ENCODE measurements around the gene ABHD2.

The ABHD2 gene

DNA sequence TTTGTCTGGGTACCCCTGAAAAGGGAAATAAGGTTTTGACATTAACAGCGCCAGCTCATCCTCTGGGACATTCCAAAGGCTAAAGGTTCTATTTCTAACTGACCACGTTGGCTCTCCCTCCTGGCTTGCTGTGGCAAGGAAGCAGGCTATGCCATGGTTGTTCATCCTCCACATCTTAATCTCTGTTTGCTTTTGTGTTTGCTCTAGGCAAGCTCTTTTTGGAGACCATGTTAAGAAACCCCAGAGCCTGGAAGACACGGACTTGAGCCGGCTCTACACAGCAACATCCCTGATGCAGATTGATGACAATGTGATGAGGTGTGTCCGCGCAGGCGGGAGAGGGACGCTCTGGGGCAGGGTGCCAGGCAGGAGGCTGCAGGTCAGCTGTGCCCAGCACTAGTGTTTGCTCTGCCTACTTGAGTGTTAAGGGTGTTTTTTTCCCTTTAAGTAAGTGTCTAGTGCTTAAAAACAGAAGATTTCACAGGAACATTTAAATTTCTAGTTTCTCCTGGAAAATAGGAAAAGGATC is 99.8 kb downstream of the ABHD2 start:
- TF ChIP-seq SIN3A (IDR thresholded peaks at IDR 0.05; ENCODE audit: borderline replicate concordance, insufficient read depth, low read length): no peak
- TF ChIP-seq TAF1 (IDR thresholded peaks at IDR 0.05; ENCODE audit: borderline replicate concordance, insufficient read depth, low read length): no peak
- TF ChIP-seq FOXP2 (optimal IDR thresholded peaks at IDR 0.05; ENCODE audit: borderline replicate concordance, extremely low read depth, extremely low read length, insufficient read depth): no peak
- TF ChIP-seq POLR2AphosphoS5 (IDR thresholded peaks at IDR 0.05; ENCODE audit: low read depth, low read length): no peak
- TF ChIP-seq, protein P1, sequence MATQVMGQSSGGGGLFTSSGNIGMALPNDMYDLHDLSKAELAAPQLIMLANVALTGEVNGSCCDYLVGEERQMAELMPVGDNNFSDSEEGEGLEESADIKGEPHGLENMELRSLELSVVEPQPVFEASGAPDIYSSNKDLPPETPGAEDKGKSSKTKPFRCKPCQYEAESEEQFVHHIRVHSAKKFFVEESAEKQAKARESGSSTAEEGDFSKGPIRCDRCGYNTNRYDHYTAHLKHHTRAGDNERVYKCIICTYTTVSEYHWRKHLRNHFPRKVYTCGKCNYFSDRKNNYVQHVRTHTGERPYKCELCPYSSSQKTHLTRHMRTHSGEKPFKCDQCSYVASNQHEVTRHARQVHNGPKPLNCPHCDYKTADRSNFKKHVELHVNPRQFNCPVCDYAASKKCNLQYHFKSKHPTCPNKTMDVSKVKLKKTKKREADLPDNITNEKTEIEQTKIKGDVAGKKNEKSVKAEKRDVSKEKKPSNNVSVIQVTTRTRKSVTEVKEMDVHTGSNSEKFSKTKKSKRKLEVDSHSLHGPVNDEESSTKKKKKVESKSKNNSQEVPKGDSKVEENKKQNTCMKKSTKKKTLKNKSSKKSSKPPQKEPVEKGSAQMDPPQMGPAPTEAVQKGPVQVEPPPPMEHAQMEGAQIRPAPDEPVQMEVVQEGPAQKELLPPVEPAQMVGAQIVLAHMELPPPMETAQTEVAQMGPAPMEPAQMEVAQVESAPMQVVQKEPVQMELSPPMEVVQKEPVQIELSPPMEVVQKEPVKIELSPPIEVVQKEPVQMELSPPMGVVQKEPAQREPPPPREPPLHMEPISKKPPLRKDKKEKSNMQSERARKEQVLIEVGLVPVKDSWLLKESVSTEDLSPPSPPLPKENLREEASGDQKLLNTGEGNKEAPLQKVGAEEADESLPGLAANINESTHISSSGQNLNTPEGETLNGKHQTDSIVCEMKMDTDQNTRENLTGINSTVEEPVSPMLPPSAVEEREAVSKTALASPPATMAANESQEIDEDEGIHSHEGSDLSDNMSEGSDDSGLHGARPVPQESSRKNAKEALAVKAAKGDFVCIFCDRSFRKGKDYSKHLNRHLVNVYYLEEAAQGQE (IDR thresholded peaks at IDR 0.05; ENCODE audit: insufficient read depth in 1 of 2, low read depth in 2 of 2, low read length in 2 of 2): no peak

DNA sequence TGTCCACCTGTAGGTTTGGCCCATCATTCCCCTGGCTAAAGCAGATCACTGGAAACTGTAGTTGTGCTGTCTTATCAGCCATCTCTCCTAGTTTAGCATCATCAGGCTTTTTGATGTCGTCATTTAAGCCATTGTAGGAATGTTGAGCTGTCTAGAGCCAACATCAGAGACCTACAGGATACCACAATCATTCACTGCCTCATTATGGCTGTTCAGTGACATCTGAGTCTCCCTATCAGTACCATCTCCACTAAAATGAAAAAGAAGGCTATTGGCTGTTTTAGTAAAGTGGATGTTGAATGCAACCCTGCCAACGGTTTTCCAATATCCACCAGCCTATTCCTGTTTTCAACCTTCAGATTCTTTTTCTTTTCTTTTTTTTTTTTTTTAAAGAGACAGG is 103.9 kb downstream of the ABHD2 start:
- TF ChIP-seq SIN3A (IDR thresholded peaks at IDR 0.05; ENCODE audit: borderline replicate concordance, insufficient read depth, low read length) (no peak), FOXP2 (optimal IDR thresholded peaks at IDR 0.05; ENCODE audit: borderline replicate concordance, extremely low read depth, extremely low read length, insufficient read depth) (no peak), POLR2AphosphoS5 (IDR thresholded peaks at IDR 0.05; ENCODE audit: low read depth, low read length) (no peak), TAF1 (IDR thresholded peaks at IDR 0.05; ENCODE audit: borderline replicate concordance, insufficient read depth, low read length) (no peak)
- TF ChIP-seq, protein P1 (IDR thresholded peaks at IDR 0.05; ENCODE audit: insufficient read depth in 1 of 2, low read depth in 2 of 2, low read length in 2 of 2): no peak

DNA sequence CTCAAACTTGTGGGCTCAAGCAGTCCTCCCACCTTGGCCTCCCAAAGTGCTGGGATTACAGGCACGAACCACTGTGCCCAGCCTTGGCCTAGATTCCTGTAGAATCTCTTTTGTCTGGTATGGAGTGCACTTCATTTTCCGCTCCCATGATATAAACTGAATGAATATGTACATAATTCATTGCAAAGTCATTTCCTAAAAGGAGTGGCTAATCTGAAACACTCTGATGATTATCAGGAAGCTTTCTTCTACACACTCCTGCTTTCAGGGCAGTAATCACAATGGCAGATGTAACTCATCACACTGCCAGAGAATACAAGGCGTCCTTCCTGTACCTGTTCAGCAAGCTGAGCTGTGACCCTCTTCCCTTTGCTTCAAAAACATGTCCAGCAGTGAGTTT is 104.5 kb downstream of the ABHD2 start:
- TF ChIP-seq FOXP2 (optimal IDR thresholded peaks at IDR 0.05; ENCODE audit: borderline replicate concordance, extremely low read depth, extremely low read length, insufficient read depth) (no peak), SIN3A (IDR thresholded peaks at IDR 0.05; ENCODE audit: borderline replicate concordance, insufficient read depth, low read length) (no peak), TAF1 (IDR thresholded peaks at IDR 0.05; ENCODE audit: borderline replicate concordance, insufficient read depth, low read length) (no peak), POLR2AphosphoS5 (IDR thresholded peaks at IDR 0.05; ENCODE audit: low read depth, low read length) (no peak)
- TF ChIP-seq, protein P1 (IDR thresholded peaks at IDR 0.05; ENCODE audit: insufficient read depth in 1 of 2, low read depth in 2 of 2, low read length in 2 of 2): no peak

DNA sequence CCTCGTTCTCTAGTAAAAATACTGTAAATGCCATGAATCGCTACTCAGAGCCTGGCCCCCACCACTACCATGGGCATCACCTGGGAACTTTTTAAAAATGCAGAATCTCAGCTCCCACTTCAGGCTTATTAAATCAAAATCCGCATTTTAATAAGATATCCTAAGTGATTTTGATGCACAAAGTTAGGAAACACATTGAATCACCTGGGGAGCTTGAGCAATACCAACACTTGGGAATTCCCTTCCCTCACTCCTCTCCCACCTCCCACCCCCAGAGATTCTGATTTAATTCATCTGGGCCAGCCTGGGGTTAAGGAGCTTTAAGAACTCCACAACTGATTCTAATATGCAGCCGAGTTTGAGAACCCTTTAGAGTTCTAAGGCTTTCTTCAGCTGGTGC is 106.4 kb downstream of the ABHD2 start:
- no peak for TF ChIP-seq TAF1 (IDR thresholded peaks at IDR 0.05; ENCODE audit: borderline replicate concordance, insufficient read depth, low read length)
- no peak for TF ChIP-seq SIN3A (IDR thresholded peaks at IDR 0.05; ENCODE audit: borderline replicate concordance, insufficient read depth, low read length)
- TF ChIP-seq POLR2AphosphoS5 (IDR thresholded peaks at IDR 0.05; ENCODE audit: low read depth, low read length): no peak
- TF ChIP-seq, protein P1 (IDR thresholded peaks at IDR 0.05; ENCODE audit: insufficient read depth in 1 of 2, low read depth in 2 of 2, low read length in 2 of 2): no peak
- no peak for TF ChIP-seq FOXP2 (optimal IDR thresholded peaks at IDR 0.05; ENCODE audit: borderline replicate concordance, extremely low read depth, extremely low read length, insufficient read depth)

DNA sequence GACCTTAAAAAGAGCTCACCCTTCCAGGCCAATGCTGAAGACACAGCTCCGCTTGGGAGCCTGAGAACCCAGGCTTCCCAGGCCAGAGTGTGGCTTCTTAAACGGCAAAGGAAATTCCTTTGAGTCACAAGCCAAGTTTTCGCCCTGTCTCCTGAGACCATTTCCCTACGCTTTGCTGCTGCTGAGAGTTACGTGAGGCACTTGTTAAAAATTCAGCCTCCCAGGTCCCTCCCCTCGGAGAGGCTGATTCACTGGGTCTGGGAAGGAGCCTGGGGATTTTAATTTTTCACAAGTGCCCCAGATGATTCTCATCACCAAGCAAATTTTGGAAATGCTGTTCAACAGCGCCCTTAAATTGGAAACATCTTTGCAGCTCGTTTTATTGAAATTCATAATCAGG is 107.6 kb downstream of the ABHD2 start:
- TF ChIP-seq TAF1 (IDR thresholded peaks at IDR 0.05; ENCODE audit: borderline replicate concordance, insufficient read depth, low read length) (no peak), FOXP2 (optimal IDR thresholded peaks at IDR 0.05; ENCODE audit: borderline replicate concordance, extremely low read depth, extremely low read length, insufficient read depth) (no peak), SIN3A (IDR thresholded peaks at IDR 0.05; ENCODE audit: borderline replicate concordance, insufficient read depth, low read length) (no peak), POLR2AphosphoS5 (IDR thresholded peaks at IDR 0.05; ENCODE audit: low read depth, low read length) (no peak)
- TF ChIP-seq, protein P1 (IDR thresholded peaks at IDR 0.05; ENCODE audit: insufficient read depth in 1 of 2, low read depth in 2 of 2, low read length in 2 of 2): no peak
